Right cardiac atrium (tissue), 5 donors: Measurements from ENCODE around the gene AP2A1. TPM values are rescaled to one million over a fixed set of nuclear protein-coding genes. Genes with fewer than 3 reads are reported as not detected.
A peak's percentile ranks its signal among the peaks of the same experiment; 100 is the strongest.

Source experiments
- ATAC-seq, 2 donors: fragments of 200-7000 bp; cut with Tn5 transposase; one replicate each; pipeline versions ENCODE4 v1.8.0 to v1.9.1; 2020; ENCODE audit warnings: moderate library complexity in 2 of 2, mild to moderate bottlenecking in 1 of 2
- DNase-seq, 3 donors: peaks; one replicate each; pipeline ENCODE4 v3.0.0-alpha.2; 2020
- H3K27ac ChIP-seq: one replicate; pipeline ENCODE4 v1.5.1; 2013; ENCODE audit warnings: mild to moderate bottlenecking, low read length, control low read depth, moderate library complexity
- H3K27me3 ChIP-seq: one replicate; pipeline ENCODE4 v1.6.1; 2013; ENCODE audit not compliant: control insufficient read depth, insufficient read depth
- H3K4me1 ChIP-seq: one replicate; pipeline ENCODE4 v1.6.1; 2013; ENCODE audit warnings: low read length; ENCODE audit not compliant: control insufficient read depth, insufficient read depth
- H3K4me3 ChIP-seq: one replicate; pipeline ENCODE4 v1.5.1; 2013; ENCODE audit warnings: low read length, control low read depth
- H3K9me3 ChIP-seq: one replicate; pipeline ENCODE4 v1.6.1; 2013; ENCODE audit warnings: low read length; ENCODE audit not compliant: control insufficient read depth
- whole genome bisulfite sequencing: extraction: QIAGEN DNeasy Blood & Tissue Kit; methylation state at CpG from one replicate; pipeline ENCODE4 v1.1.7; 2013; 5-methylcytosine and 5-hydroxymethylcytosine counted together
- intact Hi-C, 4 donors: fragments of 100-400 bp; cut with DNase I; formaldehyde crosslinking; loops; one replicate each; pipeline versions ENCODE4 v1.11.0 to v1.14.0; 2022 to 2023
- polyA plus RNA-seq: library from polyadenylated mRNA; stranded (reverse); fragments of 200-250 nt; gene quantifications from one replicate; pipeline ENCODE4 v1.2.3, GENCODE V29; 2013
- total RNA-seq, 4 donors: library from RNA; stranded (reverse); fragmentation: NEBNext Ultra II Directional; extraction: Animal tissue kit (Norgen Biotek cat#: 25700); gene quantifications; one replicate each; pipeline ENCODE4 v1.2.1, GENCODE V29; 2021
- donor health status: healthy with polysubstance abuse.
- donor health status: DM: no; HTN: yes; CAD: no.
- donor health status: DM: no; HTN: no; CAD: no.
- donor health status: DM: no; HTN: yes; CAD: no; lungs with severe emphysema.
- donor health status: DM: yes; HTN: yes; CAD: no.

AP2A1 gene
- total and polyA plus RNA-seq, 5 donors, result 50.8 to 80.7 (median 72.9) TPM

DNA sequence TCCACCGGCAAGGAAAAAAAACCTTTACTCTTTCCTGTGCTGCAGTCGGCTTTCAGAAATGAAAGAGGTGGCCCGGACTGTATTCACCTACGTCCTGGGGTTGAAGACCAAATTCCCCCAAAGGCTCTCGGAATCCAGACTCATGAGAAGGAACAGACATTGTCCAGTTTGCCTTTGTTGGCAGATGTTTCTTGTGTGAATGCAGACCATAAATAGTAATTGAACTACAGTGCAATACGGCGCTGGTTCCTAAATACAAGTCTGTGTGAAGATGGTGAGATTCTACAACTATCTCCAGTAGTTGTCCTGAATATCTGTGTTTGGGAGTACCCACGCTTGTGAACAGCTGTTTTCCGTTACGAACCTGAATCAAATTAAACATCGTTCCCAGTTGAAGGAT lies 72.9 kb downstream of the AP2A1 start:
- intact Hi-C loops, result no loop called here
- 90% methylated on average over 11 of the region's 11 CpGs for WGBS

DNA sequence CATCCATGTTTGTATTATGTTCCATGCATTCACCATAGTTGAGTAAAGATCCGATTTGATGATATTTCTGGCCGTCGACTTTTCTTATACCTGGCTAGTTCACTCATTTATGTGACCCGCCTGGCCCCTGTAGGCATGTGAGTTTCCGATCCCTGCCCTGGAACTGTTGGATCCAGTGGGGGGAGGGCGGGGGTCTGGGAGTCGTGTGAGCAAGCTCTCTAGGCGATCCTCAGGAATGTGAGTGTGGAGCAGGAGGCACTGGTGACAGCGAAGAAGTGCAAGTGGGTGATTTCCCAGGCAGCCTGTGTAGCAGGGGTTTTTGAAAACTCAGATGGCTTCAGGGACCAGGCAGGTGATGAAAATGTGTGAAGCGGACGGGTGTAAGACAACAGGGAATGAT lies 73.5 kb downstream of the AP2A1 start:
- Histone ChIP-seq H3K9me3 (no peaks in the 10 kb centered on the region), H3K27me3 (no peaks in the 10 kb centered on the region), H3K4me3 (no peak overlapping the region), H3K27ac (no peak overlapping the region), H3K4me1 (no peaks in the 10 kb centered on the region)
- intact Hi-C loops, result no loop called here
- ATAC-seq, result no peak
- no peak for DNase-seq
- 82% methylated on average over 11 of the region's 11 CpGs for WGBS

More for the DNA sequence above, 72.9 kb downstream of the AP2A1 start:
- H3K27ac ChIP-seq, result no peak overlapping the region
- no peak overlapping the region for H3K4me3 ChIP-seq
- H3K4me1 ChIP-seq, result no peaks in the 10 kb centered on the region
- no peaks in the 10 kb centered on the region for H3K27me3 ChIP-seq
- H3K9me3 ChIP-seq, result no peaks in the 10 kb centered on the region
- DNase-seq, result no peak
- ATAC-seq, result no peak

DNA sequence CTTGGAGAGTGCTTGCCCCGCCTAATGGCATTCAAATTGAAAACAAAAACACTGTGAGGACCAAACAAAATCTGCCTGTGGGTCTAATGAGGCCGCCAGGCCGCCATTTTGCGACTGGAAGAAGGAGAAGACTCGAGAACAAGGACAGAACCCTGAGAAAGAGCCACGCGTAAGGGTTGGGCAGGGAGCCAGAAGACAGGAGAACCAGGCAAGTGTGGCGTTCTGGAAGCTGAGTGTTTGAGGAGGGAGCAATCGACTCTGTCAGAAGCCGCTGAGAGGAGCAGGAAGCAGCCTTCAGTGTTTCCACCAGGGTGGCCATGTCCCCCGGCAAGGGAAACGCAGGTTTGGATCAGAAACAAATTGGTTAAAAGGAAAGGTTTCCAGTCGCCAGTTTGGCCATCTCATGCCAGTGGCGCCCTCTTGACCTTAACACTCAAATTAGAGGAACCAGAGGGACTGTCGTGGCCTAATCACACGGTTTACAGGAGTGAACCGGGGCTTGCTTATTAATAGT lies 74.0 kb downstream of the AP2A1 start:
- Histone ChIP-seq H3K4me1 (no peaks in the 10 kb centered on the region), H3K27ac (no peak overlapping the region), H3K4me3 (no peak overlapping the region), H3K27me3 (no peaks in the 10 kb centered on the region), H3K9me3 (no peaks in the 10 kb centered on the region)
- no peak for ATAC-seq
- intact Hi-C loops, result no loop called here
- 75% methylated on average over 17 of the region's 17 CpGs for WGBS
- no peak for DNase-seq

DNA sequence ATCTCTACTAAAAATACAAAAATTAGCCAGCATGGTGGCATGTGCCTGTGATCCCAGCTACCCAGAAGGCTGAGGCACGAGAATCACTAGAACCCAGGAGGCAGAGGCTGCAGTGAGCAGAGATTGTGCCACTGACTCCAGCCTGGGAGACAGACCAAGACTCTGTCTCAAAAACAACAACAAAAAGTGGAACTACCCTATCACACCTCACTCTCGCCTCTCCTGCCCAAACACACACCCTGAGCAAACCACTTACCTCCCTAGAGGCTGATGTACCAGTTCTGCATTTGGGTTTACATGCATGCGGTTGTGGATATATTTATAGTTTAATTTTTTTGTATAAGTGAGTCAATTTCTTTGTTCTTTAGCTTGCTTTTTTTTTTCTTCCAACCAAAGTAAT lies 76.5 kb downstream of the AP2A1 start:
- no peaks in the 10 kb centered on the region for H3K4me1 ChIP-seq
- H3K27me3 ChIP-seq, result no peaks in the 10 kb centered on the region
- WGBS, result 87% methylated on average over 3 of the region's 3 CpGs
- no peak overlapping the region for H3K27ac ChIP-seq
- no peak for ATAC-seq
- intact Hi-C loops, result no loop called here
- H3K9me3 ChIP-seq, result no peaks in the 10 kb centered on the region
- no peak overlapping the region for H3K4me3 ChIP-seq
- no peak for DNase-seq

DNA sequence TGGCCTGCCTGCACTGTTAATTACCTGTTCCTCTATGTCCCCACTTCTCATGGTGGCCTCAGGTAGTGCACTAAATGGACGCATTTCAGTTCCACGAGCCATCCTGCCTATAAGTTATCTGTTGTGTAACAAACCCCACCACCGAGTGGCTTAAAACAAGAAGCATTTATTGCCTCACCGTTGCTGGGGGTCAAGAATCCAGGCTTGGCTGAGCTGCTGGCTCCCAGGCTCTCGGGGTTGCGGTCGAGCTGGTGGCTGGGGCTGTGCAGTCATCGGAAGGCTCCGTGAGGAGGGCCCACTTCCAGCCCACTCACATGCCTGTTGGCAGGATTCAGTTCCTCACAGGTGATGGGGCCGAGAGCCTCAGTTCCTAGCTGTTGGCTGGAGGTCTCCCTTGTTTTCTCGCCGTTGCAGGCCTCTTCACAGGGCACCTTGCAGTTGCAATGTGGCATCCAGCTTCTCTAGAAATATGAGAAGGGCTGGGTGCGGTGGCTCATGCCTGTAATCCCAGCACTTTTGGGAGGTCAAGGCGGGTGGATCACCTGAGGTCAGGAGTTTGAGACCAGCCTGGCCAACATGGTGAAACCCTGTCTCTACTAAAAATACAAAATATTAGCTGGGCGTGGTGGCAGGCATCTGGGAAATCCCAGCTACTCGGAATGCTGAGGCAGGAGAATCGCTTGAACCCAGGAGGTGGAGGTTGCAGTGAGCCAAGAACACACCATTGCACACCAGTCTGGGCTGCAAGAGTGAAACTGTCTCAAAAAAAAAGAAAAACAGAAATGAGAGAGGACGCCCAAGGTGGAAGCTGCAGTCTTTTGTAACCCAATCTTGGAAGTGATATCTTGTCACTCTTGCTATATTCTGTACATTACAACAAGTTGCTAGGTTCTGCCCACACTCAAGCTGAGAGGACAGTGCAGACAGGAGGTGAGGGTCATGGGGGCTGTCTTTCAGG lies 77.6 kb downstream of the AP2A1 start:
- WGBS, result 81% methylated on average over 18 of the region's 18 CpGs
- no peak for ATAC-seq
- Histone ChIP-seq H3K9me3 (no peaks in the 10 kb centered on the region), H3K27me3 (no peaks in the 10 kb centered on the region), H3K27ac (no peak overlapping the region), H3K4me3 (no peak overlapping the region), H3K4me1 (no peaks in the 10 kb centered on the region)
- DNase-seq, result no peak
- intact Hi-C loops, result no loop called here

DNA sequence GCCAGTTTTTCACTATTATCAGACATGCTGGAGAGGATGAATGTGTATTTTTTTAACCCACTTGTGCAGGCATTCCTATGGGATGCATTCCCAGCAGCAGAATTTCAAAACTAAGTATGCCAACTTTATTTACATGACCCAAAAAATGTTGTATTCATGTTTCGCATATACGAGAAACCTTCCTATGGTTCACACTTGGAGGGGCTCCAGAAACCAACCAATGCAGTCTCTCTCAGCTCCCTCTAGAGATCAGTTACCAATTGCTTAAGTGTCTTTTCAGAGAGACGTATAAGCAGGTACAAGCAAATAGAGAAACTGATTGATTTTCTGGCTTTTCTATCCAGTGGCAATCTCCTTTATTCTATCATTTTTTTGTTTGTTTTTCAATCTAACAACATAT lies 78.6 kb downstream of the AP2A1 start:
- intact Hi-C loops, result no loop called here
- Histone ChIP-seq H3K4me3 (no peak overlapping the region), H3K27ac (no peak overlapping the region), H3K9me3 (no peaks in the 10 kb centered on the region), H3K27me3 (no peaks in the 10 kb centered on the region), H3K4me1 (no peaks in the 10 kb centered on the region)
- DNase-seq, result no peak
- WGBS, result 67% methylated on average over 3 of the region's 3 CpGs
- no peak for ATAC-seq

DNA sequence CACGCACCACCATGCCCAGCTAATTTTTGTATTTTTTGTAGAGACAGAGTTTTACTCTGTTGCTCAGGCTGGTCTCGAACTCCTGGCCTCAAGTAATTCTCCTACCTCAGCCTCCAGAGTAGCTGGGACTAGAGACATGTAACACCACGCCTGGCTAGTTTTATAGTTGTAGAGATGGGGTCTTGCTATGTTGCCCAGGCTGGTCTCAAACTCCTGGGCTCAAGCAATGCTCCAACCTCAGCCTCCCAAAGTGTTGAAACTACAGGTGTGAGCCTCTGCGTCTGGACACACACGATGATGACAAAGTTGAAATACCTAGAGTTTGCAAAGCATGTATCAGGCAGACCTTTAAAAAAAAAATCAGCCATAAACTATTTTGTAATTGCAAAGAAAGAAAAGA lies 79.6 kb downstream of the AP2A1 start:
- H3K27me3 ChIP-seq, result no peaks in the 10 kb centered on the region
- H3K9me3 ChIP-seq, result no peaks in the 10 kb centered on the region
- H3K27ac ChIP-seq, result no peak overlapping the region
- H3K4me3 ChIP-seq, result no peak overlapping the region
- no peaks in the 10 kb centered on the region for H3K4me1 ChIP-seq
- intact Hi-C loops, result no loop called here
- WGBS, result 71% methylated on average over 5 of the region's 5 CpGs
- DNase-seq (no peak), ATAC-seq (no peak)

DNA sequence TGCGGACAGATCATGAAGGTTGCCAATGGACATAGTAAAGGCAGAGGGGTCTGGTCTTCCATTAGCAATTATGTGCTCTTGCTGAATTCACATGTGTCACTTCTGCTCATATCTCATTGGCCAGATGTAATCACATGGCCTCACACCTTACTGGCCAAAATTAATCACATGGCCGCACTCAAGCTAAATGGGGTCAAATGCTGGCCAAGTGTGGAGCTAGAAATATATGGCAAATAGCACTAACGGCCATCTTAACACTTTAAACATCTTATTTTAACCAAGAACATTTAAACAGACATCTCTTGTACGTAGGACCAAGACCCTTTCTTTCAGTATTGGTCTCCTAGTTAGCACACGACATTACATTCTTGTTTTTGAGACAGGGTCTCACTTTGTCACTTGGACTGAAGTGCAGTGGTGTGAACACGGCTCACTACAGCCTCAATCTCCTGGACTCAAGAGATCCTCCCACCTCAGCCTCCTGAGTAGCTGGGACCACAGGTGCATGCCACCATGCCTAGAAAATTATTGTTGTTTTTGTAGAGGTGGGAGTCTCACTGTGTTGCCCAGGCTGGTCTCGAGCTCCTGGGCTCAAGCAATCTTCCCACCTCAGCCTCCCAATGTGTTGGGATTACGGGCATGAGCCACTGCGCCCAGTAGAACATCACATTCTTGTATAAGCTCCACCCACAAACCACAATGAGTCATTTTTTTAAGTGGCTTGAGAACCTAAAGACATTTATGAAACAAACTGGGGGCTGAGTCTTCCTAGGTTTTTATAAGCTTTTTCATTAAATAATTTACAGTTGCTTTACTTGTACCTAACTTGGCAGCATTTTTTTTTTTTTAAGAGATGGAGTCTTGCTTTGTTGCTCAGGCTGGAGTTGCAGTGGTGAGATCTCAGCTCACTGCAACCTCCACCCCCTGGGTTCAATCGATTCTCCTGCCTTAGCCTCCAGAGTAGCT lies 81.2 kb downstream of the AP2A1 start:
- WGBS, result 90% methylated on average over 10 of the region's 10 CpGs

DNA sequence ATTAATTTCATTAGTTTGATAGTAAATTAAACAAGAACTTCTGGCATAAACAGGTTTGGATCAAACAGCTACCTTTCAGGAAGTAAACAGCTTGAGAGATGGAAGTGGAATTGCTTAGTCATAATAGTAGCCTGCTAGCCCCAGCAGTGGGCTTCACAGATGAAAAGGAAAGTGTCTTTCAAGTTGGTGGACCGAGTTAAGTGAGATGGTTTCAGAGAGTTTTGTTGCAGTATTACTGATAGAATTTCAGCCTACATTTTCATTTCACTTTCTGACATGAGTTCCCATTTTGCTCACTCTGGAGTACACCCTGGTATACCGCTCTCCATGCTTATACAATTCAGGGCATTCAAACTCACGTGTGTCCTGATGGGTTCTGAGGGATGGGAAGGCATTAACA lies 82.1 kb downstream of the AP2A1 start:
- intact Hi-C loops, result no loop called here
- H3K9me3 ChIP-seq, result no peaks in the 10 kb centered on the region

More for the DNA sequence above, 81.2 kb downstream of the AP2A1 start:
- Histone ChIP-seq H3K27ac (no peak overlapping the region), H3K9me3 (no peaks in the 10 kb centered on the region), H3K4me1 (peaks cover 6% of the 10 kb centered on the region), H3K27me3 (no peaks in the 10 kb centered on the region), H3K4me3 (no peak overlapping the region)
- ATAC-seq (no peak), DNase-seq (peak in 2 of 3 donors; percentile 23 to 31)
- intact Hi-C loops, result no loop called here

DNA sequence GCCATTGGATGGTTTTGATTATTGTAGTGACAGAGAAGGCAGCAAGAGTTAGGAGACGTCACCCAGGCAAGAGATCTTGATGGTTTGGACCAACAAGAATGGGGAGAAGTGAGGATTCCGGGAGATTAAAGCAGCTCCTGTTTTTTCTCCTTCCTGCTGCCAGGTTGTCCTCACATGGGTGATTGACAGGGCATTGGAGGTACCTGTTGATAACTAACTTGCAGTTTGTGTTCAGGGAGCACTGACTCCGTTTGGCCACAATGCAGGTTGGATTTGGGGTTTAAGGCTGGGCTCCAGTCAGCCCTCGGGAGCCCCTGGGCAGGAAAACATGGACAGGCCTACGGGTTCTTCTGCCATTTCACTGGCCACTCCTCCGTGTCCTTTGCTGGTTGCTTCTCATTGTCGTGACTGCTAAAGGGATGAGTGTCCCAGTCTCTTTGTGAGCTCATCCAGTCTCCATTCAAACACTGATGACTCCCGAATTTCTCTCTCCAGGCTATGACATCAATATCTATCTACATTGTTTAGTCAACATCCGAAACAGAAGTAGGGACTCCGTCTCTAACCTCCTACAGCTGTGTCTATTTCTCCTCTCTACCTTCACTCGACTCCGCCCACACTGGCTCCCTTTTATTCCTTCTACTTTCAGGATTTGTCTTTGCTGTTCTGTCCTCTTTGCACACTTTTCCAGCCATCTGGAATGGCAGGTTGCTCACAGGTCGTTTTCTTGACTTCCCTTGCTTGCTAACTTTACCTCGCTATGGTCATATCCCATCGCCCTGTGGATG lies 82.8 kb downstream of the AP2A1 start:
- no peak for ATAC-seq
- WGBS, result 91% methylated on average over 15 of the region's 15 CpGs
- Histone ChIP-seq H3K9me3 (no peaks in the 10 kb centered on the region), H3K27ac (peak overlapping the region; percentile 53), H3K4me3 (peak overlapping the region; percentile 21), H3K4me1 (peaks cover 6% of the 10 kb centered on the region), H3K27me3 (no peaks in the 10 kb centered on the region)
- peak in 2 of 3 donors; percentile 15 to 35 for DNase-seq
- intact Hi-C loops, result loop anchor here in 1 of 4 donors (10.0 kb wide), 1 partner anchor 165 kb away; the partner anchor contains the start of gene ADM5

More for the DNA sequence above, 82.1 kb downstream of the AP2A1 start:
- DNase-seq (no peak), ATAC-seq (no peak)
- no peak overlapping the region for H3K4me3 ChIP-seq
- 90% methylated on average over 3 of the region's 3 CpGs for WGBS
- no peak overlapping the region for H3K27ac ChIP-seq
- peaks cover 6% of the 10 kb centered on the region for H3K4me1 ChIP-seq
- H3K27me3 ChIP-seq, result no peaks in the 10 kb centered on the region
